GM12878 (cell line): ENCODE measurements around the gene ETNK2. TPM values are rescaled to one million over a fixed set of nuclear protein-coding genes. Genes with fewer than 3 reads are reported as not detected.

Experiments used
- ATAC-seq: fragments of 200-7000 bp; cut with Tn5 transposase; 3 replicates; pipeline ENCODE4 v1.9.1; 2020; ENCODE audit warnings: mild to moderate bottlenecking, moderate library complexity
- BruUV-seq: library from RNA; stranded (reverse); fragments of 400-500 nt; replicated peaks from 2 replicates; lab custom pipeline; 2021; lab: Mats Ljungman, UMichigan
- CTCF ChIA-PET: fragments of 300-600 bp; sonication (Branson Sonifier 250); formaldehyde crosslinking; extraction: SDS; loops from one replicate; lab custom pipeline; 2021; ENCODE audit warnings: inconsistent platforms; lab: Yijun Ruan, JAX
- POLR2A ChIA-PET: fragments of 350-600 bp; formaldehyde crosslinking; extraction: SDS; loops from one replicate; lab custom pipeline; 2021; ENCODE audit warnings: inconsistent platforms; lab: Charles Lee
- RAD21 ChIA-PET: fragments of 300-600 bp; sonication (Branson Sonifier 250); formaldehyde crosslinking; loops from one replicate; lab custom pipeline; 2023; ENCODE audit warnings: antibody characterized with exemption; ENCODE audit not compliant: unreplicated experiment; lab: Charles Lee
- SMC1A ChIA-PET: fragments of 300-600 bp; sonication (Branson Sonifier 250); formaldehyde crosslinking; loops from one replicate; lab custom pipeline; 2023; ENCODE audit not compliant: unreplicated experiment, uncharacterized antibody; lab: Charles Lee
- DNase-seq: peaks from one replicate; pipeline ENCODE4 v3.0.0-alpha.2; 2011; ENCODE audit warnings: low read depth, low spot score
- FAIRE-seq: peaks from 3 replicates; lab custom pipeline; 2011; peaks lifted over from hg19 to GRCh38; lab: Jason Lieb, UNC
- H2AFZ ChIP-seq: 2 replicates; pipeline ENCODE4 v1.6.0; 2011; ENCODE audit warnings: low read depth, low read length, control low read depth; ENCODE audit not compliant: control insufficient read depth
- H3K27ac ChIP-seq: 2 replicates; pipeline ENCODE4 v1.5.1; 2011; ENCODE audit warnings: control low read depth; ENCODE audit not compliant: control insufficient read depth, insufficient read depth
- H3K27me3 ChIP-seq, 2 experiments: replicated peaks in 1 of 2; 2 replicates each; pipeline versions ENCODE4 v1.6.0 to v1.6.1; 2011; ENCODE audit warnings: low read length in 1 of 2; ENCODE audit not compliant: control insufficient read depth in 2 of 2, insufficient read depth in 2 of 2
- H3K36me3 ChIP-seq, 2 experiments: 2 replicates each; pipeline ENCODE4 v1.5.1; 2011; ENCODE audit warnings: low read length in 1 of 2; ENCODE audit not compliant: control insufficient read depth in 2 of 2, insufficient read depth in 2 of 2
- H3K4me1 ChIP-seq: 2 replicates; pipeline ENCODE4 v1.6.1; 2011; ENCODE audit warnings: mild to moderate bottlenecking, low read length, moderate library complexity, mixed read lengths; ENCODE audit not compliant: control insufficient read depth, insufficient read depth
- H3K4me2 ChIP-seq: 2 replicates; pipeline ENCODE4 v1.6.0; 2011; ENCODE audit warnings: control low read depth; ENCODE audit not compliant: control insufficient read depth, insufficient read depth
- H3K4me3 ChIP-seq: fragments of 200-600 bp; sonication (generic); 2 replicates; pipeline ENCODE4 v1.5.1; 2016
- H3K79me2 ChIP-seq: 2 replicates; pipeline ENCODE4 v1.6.0; 2011; ENCODE audit warnings: low read length; ENCODE audit not compliant: control insufficient read depth, insufficient read depth
- H3K9ac ChIP-seq: 2 replicates; pipeline ENCODE4 v1.8.0; 2011; ENCODE audit warnings: low read length, control low read depth, mixed read lengths; ENCODE audit not compliant: control insufficient read depth, insufficient read depth
- H3K9me3 ChIP-seq: replicated peaks from 3 replicates; pipeline ENCODE4 v1.5.1; 2011; ENCODE audit warnings: mild to moderate bottlenecking, low read length; ENCODE audit not compliant: control insufficient read depth, insufficient read depth
- H4K20me1 ChIP-seq: 2 replicates; pipeline ENCODE4 v1.6.0; 2011; ENCODE audit not compliant: control insufficient read depth, insufficient read depth
- BRCA1 ChIP-seq: IDR thresholded peaks from 2 replicates; pipeline ENCODE4 v1.6.1; 2011; ENCODE audit warnings: low read depth, low read length, improper control_type of control experiment
- HDGF ChIP-seq: fragments of 450-650 bp; IDR thresholded peaks from 2 replicates; pipeline ENCODE4 v1.6.1; 2016; ENCODE audit warnings: antibody characterized with exemption
- KAT2A ChIP-seq: conservative IDR thresholded peaks from 2 replicates; pipeline ENCODE4 v1.6.1; 2011; ENCODE audit warnings: low read depth, low read length; ENCODE audit not compliant: control insufficient read depth
- NR2F1 ChIP-seq: fragments of 450-650 bp; conservative IDR thresholded peaks from 2 replicates; pipeline ENCODE4 v1.6.1; 2017; ENCODE audit warnings: mild to moderate bottlenecking
- PBX3 ChIP-seq: IDR thresholded peaks from 2 replicates; pipeline ENCODE4 v1.6.1; 2011; ENCODE audit warnings: mild to moderate bottlenecking, low read depth, low read length, moderate library complexity; ENCODE audit not compliant: insufficient replicate concordance
- SUZ12 ChIP-seq: fragments of 200-600 bp; sonication (generic); IDR thresholded peaks from one replicate; pipeline ENCODE4 v1.6.1; 2018; ENCODE audit warnings: antibody characterized with exemption, mild to moderate bottlenecking; ENCODE audit not compliant: unreplicated experiment
- TCF12 ChIP-seq: IDR thresholded peaks from 2 replicates; pipeline ENCODE4 v1.6.1; 2011; ENCODE audit warnings: low read depth, mild to moderate bottlenecking, low read length
- USF1 ChIP-seq: IDR thresholded peaks from 2 replicates; pipeline ENCODE4 v1.6.1; 2011; ENCODE audit warnings: borderline replicate concordance, low read depth, mild to moderate bottlenecking, moderate library complexity, mixed read lengths, low read length; ENCODE audit not compliant: insufficient read depth; ENCODE audit errors: extremely low read length
- ZNF217 ChIP-seq: fragments of 450-650 bp; IDR thresholded peaks from 2 replicates; pipeline ENCODE4 v1.6.1; 2017; ENCODE audit warnings: antibody characterized with exemption, mild to moderate bottlenecking
- WGBS: methylation state at CpG from one replicate; pipeline ENCODE4 v1.1.6; 2016; ENCODE audit warnings: low lambda C conversion rate; ENCODE audit not compliant: insufficient replicate concordance, insufficient coverage; ENCODE audit errors: missing lambda C conversion rate; 5-methylcytosine and 5-hydroxymethylcytosine counted together
- in situ Hi-C: fragments of 300-500 bp; cut with MboI; formaldehyde crosslinking; loops from 9 replicates; pipeline ENCODE4 v1.14.3; 2018; ENCODE audit warnings: mixed read lengths
- intact Hi-C: fragments of 100-400 bp; cut with micrococcal nuclease; formaldehyde crosslinking; loops from one replicate; pipeline ENCODE4 v1.14.2; 2022; ENCODE audit not compliant: unreplicated experiment
- polyA plus RNA-seq, 11 experiments: library from polyadenylated mRNA; depleted of rRNA in 4 of 11; unstranded in 6 of 11; stranded (reverse) in 5 of 11; fragments of >200 nt; fragmentation: Nextera tagmentation in 4 of 11; fragmentation: Illumina TruSeq in 1 of 11; extraction: Ambion mirVana in 4 of 11; extraction: Trizol in 1 of 11; gene quantifications; 1 replicate in 1 of 11; 2 replicates in 10 of 11; pipeline versions ENCODE4 v1.2.1 to v1.2.3, GENCODE V29; 2011 to 2016; ENCODE audit warnings: inconsistent platforms in 2 of 11, missing spikeins in 2 of 11, low read depth in 1 of 11
- total RNA-seq, 4 experiments: library from RNA; depleted of rRNA in 3 of 4; stranded (reverse); fragments of >200 nt in 3 of 4; fragmentation: Illumina TruSeq in 1 of 4; extraction: Trizol in 1 of 4; gene quantifications; 2 replicates each; pipeline versions ENCODE4 v1.2.1 to v1.2.3, GENCODE V29; 2013 to 2021

Gene ETNK2
- total and polyA plus RNA-seq, 10 of the 15 experiments (the other 5 are each of a cell fraction or from before 2014, with no cell fraction given) = 0.14 TPM; not detected in 9

DNA sequence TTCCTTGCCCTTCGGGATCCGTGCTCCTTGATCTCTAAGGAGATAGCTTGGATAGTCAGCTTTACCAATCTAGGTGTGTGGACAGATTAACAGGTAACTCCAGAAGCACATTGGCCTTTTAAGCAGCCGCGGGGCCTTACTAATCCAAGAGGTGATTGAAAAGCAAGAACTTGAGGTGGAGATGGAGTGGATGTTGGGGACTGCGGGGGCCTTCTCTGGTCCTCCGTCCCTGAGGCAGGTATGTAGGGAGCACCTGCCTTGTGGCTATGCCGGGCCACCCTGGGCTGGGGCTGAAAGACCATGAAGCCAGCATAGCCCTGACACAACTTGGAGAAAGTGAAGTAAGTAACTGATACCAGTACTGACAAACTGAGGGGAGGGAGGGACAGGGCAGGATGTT is 68.4 kb downstream of the ETNK2 start:
- SMC1A ChIA-PET = interaction anchor here (1.2 kb wide), 1 partner anchor 45 kb away, joined by 3 read pairs; no protein-coding TSS in a partner anchor
- TF ChIP-seq BRCA1 = no peak
- TF ChIP-seq KAT2A = no peak
- no peak for TF ChIP-seq PBX3
- TF ChIP-seq HDGF = no peak
- TF ChIP-seq SUZ12 = no peak
- TF ChIP-seq ZNF217 = no peak
- TF ChIP-seq TCF12 = no peak
- no peak for TF ChIP-seq USF1
- TF ChIP-seq NR2F1 = no peak
- H4K20me1 ChIP-seq = no peaks in the 10 kb centered on the region
- no TSS peak for BruUV-seq
- no peaks in the 10 kb centered on the region for H3K4me1 ChIP-seq
- no peaks in the 10 kb centered on the region; a peak in 1 of 4 replicates for H3K27me3 ChIP-seq
- POLR2A ChIA-PET = no interaction called here
- H3K79me2 ChIP-seq = no peaks in the 10 kb centered on the region
- H3K4me2 ChIP-seq = no peak overlapping the region
- H2AFZ ChIP-seq = no peak overlapping the region
- H3K4me3 ChIP-seq = no peak overlapping the region
- ATAC-seq (no peak), DNase-seq (no peak), FAIRE-seq (no peak)
- H3K27ac ChIP-seq = no peak overlapping the region
- 47% methylated on average over 7 of the region's 7 CpGs for WGBS
- RAD21 ChIA-PET = no interaction called here
- no peak overlapping the region for H3K9ac ChIP-seq
- no peaks in the 10 kb centered on the region for H3K36me3 ChIP-seq
- intact Hi-C loops = no loop called here
- CTCF ChIA-PET = no interaction called here
- H3K9me3 ChIP-seq = no peaks in the 10 kb centered on the region
- in situ Hi-C loops = no loop called here
